ENCODE results near the gene TAS2R40.
"Not testable (repeated sequence)": the region's sequence is repeated elsewhere in the genome, so short reads cannot be mapped to it uniquely, and the experiment has no call there.

The TAS2R40 gene

GRCh38 chr7:143221737-143222136 lies at the start of gene TAS2R40:
TAS2R40 (plus strand) TSS chr7:143222037; CDS start chr7:143222079, 42 bp downstream.
- DNase-seq (ENCODE audit: low spot score) = no peak
- no peak for FAIRE-seq

DNA sequence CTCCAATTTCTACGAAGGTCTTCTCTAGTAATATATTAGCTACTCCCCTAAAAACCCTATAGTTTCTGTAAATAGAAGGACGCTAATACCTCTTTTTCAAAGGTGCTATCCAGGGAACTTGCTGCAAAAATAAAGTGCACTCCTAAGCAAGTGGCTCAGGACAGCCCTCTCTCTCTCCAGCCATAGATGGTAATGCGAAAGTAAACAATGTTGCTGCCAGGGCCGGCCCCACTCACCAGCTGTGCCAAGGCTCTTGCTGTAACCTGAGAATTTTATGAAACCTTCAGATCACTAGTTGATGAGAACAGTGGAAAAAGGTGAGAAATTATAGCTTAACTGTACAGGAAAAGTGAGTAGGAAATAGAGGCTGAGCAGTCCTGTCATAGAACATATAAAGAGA lies 49.5 kb upstream of the TAS2R40 start:
- DNase-seq (ENCODE audit: low spot score) = no peak
- FAIRE-seq = no peak

GRCh38 chr7:143176128-143176527 lies 45.7 kb upstream of the TAS2R40 start:
- FAIRE-seq (no peak), DNase-seq (ENCODE audit: low spot score) (no peak)

DNA sequence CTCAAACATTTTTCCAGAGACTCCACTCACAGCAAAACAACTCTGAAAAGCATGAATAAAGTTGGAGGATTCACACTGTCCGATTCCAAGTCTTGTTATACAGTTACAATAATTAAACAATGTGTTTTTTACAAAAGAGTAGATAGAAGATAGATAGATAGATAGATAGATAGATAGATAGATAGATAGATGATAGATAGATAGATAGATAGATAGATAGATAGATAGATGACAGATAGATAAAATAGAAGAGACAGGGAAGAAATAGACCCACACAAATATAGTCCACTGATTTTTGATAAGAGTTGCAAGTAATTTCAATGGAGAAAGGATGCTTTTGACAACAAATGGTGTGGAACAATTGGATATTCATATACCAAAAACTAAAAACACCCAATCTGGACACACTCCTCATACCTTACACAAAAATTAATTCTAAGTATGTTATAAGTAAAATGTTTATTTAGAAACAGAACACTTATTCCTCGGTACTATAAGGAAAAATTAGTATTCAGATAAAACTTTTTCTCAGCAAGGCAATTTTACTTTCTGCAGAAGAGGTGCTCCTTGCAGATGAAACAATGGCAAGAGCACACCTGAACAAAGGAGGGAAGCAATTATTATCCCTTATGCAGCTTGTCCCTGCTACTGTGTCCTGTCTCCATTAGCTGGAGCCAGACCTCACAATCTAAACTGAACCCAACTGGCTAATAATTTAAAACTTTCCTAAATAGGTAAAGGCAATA lies 44.3 kb upstream of the TAS2R40 start:
- FAIRE-seq = no peak
- no peak for DNase-seq (ENCODE audit: low spot score)

GRCh38 chr7:143180771-143181170 lies 41.1 kb upstream of the TAS2R40 start:
- FAIRE-seq = not testable (repeated sequence)

GRCh38 chr7:143181349-143181748 lies 40.5 kb upstream of the TAS2R40 start:
- DNase-seq (ENCODE audit: low spot score) (no peak), FAIRE-seq (no peak)

More at GRCh38 chr7:143180771-143181170, 41.1 kb upstream of the TAS2R40 start:
- not testable (repeated sequence) for DNase-seq (ENCODE audit: low spot score)

DNA sequence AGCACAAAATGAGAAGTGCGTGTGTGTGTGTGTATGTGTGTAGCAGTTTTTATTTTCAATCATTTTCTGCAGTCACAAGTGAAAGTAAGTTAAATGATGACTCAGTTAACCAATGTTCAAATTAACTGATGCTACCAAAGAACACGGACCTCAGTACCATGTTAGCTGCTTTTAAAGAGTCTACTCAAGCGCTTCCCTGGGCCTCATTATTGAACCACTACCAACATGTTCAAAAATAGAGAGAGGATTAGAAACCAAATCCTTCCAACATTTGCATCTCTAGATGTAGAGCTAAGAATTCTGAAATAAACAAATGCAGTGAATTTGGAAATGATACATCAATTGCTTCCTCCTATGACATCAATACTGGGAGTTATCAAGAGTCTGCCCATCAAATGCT lies 38.8 kb upstream of the TAS2R40 start, which contains the start of gene TAS2R39:
TAS2R39 (plus strand) TSS at position 396 of the 400 bp plus-strand sequence; CDS start at position 396, 0 bp downstream.
- no peak for FAIRE-seq
- DNase-seq (ENCODE audit: low spot score) = no peak

GRCh38 chr7:143185551-143185950 lies 36.3 kb upstream of the TAS2R40 start:
- DNase-seq (ENCODE audit: low spot score) (no peak), FAIRE-seq (no peak)

DNA sequence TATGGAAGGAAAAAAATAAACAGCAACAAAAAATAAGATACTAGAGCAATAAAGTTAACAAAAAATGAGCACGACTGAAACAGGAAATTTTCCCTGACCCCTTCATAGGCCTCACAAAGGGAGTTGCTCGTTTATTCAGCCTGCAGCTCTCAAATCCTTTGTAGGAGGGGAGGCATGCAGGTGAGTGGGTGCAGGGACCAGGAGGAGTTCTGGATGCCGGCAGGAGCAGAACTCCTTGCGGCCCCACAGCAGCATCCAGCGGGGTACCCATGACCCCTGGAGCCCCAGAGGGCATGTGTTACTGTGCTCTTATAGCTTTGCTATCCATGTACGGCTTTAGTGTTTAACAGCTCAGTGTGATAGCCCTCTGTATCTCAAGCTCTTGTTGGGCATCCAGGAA lies 32.8 kb upstream of the TAS2R40 start:
- no peak for FAIRE-seq
- DNase-seq (ENCODE audit: low spot score) = no peak

DNA sequence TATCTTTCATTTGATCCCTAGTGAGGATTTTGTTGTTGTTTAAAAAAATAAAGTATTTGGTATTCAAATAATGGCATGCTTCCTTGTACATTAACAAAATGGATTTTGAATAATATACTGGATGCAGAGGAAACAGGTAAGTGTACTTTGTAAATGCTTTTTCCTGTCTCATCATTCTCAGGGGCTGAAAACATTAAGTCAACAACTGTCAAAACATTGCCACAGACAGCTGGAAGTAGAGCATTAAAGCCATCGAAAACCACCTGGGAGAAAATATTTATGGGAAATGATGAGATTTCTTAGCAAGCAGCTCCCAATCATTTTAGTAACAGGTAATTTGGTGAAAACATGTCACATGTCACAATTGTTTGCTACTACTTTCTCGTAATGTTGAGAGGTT lies 28.0 kb upstream of the TAS2R40 start:
- DNase-seq (ENCODE audit: low spot score) (no peak), FAIRE-seq (no peak)

DNA sequence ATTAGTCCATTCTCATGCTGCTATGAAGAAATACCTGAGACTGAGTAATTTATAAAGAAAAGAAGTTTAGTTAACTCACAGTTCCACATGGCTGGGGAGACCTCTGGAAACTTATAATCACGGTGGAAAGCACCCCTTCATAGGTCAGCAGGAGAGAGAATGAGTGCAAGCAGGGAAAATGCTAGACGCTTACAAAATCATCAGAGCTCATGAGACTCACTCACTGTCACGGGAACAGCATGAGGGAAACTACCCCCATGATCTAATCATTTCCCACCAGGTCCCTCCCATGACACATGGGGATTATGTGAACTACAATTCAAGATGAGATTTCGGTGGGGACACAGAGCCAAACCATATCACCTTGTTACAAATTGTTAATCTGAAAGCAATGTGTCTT lies 22.8 kb upstream of the TAS2R40 start:
- no peak for DNase-seq (ENCODE audit: low spot score)
- FAIRE-seq = no peak

DNA sequence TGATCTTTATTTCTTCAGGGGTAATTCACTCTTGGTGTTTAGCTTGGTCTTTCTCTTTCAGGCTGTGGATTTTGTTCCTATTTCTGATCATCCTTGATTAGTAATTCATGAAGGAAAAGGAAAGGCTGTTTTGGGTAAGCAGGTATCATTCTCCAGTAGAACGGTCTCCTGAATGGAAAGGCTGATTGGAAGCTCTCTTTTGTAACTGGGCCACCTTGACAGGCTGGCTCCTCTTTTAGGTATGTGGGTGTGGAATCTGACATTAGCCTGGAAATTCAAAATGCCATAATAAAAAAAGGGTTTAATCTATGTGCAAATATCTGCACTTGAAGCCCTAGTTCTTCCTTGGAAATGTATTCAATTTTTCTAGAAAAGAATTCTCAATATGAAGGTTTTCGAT lies 19.7 kb upstream of the TAS2R40 start:
- FAIRE-seq (no peak), DNase-seq (ENCODE audit: low spot score) (no peak)

DNA sequence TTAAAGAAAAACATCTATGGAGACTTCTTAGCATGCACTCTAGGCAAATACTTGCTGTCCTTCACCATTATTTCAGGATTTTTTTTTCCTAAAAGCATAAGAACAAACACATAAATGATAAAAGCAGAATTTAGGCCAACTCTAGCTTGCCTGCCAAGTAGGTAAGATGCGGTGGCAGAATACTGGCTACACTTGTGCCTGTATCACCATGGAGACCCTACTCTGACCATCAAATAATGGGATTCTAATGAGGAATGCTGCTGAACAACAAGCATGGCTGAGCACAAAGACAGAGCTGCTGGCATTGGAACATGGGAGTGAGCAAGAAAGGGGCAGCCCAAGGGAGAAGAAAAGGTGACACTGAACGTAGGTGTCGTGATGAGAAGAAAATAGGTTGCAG lies 18.5 kb upstream of the TAS2R40 start:
- no peak for FAIRE-seq
- no peak for DNase-seq (ENCODE audit: low spot score)

DNA sequence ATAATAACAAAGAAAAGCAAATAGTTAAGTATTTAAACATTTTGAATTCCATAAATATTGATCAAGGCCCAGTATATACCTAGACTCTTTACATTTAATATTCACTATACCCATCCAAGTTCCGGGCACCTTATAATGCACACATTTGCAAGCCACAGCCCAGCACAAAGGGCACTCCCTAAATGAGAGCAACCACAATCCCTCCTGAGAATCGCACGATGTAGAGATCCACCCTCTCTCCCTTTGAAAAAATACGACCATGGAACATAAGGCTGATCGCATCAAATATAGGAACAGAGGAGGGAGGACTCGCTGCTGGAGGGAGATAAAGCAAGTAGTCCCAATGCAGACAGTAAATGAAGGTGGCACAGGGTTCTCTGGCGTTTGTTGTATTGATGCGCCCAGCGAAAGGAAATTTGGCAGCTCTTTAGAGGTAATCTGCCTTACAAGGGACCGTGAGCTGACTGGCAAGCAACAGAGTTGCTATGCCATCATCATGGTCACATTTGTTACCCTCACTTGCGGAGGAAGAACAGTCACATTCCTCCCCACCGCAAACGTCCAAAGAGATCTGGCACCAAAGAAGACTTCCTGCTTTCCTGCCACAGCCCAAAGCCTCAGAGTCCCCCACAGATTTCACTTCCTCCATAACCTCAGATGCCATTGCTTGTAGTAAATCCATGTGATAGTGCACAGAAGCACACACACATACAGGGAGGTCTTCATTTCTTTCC lies 16.1 kb upstream of the TAS2R40 start:
- DNase-seq (ENCODE audit: low spot score) (no peak), FAIRE-seq (no peak)

DNA sequence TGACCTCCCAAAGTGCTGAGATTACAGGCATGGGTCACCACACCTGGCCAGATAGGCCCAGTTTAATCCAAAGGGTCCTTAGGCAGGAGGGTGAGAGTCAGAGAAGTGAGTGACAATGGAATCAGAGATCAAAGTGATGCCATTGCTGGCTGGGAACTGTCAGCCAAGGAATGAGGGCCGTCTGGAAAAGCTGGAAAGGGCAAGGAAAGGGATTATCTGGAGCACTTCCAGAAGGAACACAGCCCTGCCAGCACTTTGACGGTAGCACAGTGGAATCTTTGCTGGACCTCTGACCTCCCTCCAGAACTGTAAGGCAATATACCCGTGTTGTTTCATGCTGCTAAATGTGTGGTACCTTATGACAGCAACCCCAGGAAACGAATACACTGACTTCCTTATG lies 11.3 kb upstream of the TAS2R40 start:
- no peak for FAIRE-seq
- DNase-seq (ENCODE audit: low spot score) = no peak

DNA sequence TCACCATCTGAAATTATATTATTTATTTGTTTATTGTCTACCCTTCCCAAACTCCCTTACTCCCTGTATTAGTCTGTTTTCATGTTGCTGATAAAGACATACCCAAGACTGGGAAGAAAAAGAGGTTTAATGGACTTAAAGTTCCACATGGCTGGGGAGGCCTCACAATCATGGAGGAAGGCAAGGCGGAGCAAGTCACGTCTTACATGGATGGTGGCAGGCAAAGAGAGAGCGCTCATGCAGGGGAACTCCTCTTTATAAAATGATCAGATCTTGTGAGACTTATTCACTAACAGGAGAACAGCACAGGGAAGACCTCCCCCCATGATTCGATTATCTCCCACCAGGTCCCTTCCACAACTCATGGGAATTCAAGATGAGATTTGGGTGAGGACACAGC lies 8.4 kb upstream of the TAS2R40 start:
- DNase-seq (ENCODE audit: low spot score); FAIRE-seq: not testable (repeated sequence)

DNA sequence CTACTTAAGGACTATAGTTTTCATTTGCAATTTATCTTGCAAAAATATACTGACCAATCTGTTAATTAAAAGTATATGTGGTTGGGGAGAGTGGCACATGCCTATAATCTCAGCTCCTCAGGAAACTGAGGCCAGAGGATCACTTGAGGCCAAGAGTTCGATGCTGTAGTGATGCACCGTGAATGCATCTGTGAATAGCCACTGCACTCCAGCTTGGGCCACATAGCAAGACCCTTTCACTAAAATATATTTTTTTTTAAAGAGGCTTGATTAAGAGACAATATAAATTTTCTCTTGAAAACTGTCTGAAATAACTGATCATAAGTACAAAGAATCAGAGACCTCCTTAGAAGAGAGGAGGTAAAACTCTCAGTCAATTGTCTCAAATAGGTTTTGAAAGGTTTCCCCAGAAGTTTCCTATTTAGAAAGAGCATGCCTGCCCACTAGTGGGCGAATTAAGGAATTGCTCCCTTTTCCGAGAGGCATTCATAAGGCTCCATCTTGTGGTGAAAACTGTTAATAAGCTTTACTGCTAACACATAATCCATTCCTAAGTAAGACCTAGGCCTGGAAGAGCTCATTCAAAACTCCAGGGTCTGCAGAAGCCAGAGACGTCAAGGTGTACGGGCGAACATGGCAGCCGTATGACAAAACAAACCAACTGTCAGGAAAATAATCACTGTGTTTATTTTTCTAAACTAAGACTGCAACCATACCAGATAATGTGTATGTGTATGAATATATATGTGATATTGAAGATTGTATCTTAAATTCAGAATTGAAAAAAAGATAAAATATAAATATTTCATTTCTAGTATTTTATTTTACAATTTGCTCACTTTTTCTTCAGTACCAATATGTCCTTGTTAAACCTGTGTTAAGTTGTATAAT lies 6.8 kb upstream of the TAS2R40 start:
- DNase-seq (ENCODE audit: low spot score) (peak; percentile 79), FAIRE-seq (peak; percentile 87)

DNA sequence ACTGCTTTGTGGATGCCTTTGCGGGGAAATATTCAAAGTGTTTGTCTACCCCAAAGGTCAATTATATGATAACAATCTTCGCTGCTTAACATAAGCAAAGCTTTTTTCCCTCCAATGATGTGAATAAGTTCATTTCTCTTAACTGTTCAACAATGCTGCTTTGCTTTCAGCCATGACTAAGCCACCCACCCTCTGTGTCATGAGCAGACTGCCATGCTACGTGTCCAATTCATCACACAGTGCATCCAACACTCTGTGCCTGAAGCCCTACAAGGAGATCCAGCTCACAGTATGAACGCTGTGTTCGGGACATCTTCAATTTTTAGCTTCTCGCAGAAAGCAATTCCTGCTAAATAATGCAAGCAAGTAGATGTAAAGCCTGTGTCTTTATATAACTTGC lies 5.7 kb upstream of the TAS2R40 start:
- no peak for FAIRE-seq
- DNase-seq (ENCODE audit: low spot score) = no peak

DNA sequence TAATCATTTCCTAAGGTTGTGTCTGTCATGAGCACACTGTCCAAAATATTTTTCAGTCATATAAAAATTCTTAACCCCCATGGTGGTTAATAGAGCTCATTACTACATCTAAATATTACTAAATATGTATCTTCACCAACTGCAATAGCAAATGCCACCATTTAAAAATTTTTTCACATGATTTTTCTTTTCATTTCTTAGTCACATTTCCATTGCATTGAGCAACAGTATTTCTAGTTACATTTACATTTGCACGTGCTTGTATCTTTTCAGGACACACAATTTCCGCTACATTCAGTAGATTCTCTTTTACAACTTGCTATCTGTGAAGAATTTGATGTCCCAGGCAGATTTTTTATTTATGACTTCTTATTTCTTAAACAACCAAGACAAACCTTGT lies 5.2 kb upstream of the TAS2R40 start:
- no peak for FAIRE-seq
- DNase-seq (ENCODE audit: low spot score) = no peak

- no peak for DNase-seq (ENCODE audit: low spot score)
- FAIRE-seq = no peak
Observed at GRCh38 chr7:143217806-143218205, 4.0 kb upstream of the TAS2R40 start.

DNA sequence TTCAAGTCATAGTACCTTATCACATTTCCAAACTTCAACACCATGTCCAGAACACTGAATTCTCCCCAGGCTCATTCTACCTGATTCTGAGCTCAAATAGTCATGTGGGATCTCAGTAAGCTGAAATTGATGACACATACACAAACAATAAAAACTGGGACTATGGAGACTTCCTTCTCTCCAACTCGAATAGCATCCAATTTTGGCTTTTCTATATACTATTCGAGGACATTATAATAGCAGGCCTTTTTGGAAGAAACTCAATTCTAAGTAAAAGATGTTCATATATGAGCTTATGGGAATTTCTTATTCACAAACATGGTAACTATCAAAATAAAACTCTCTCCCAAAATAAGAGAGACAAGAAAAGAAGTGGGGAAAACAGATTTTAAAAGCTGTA lies 551 bp upstream of the TAS2R40 start:
- no peak for DNase-seq (ENCODE audit: low spot score)
- FAIRE-seq = no peak

- FAIRE-seq (no peak), DNase-seq (ENCODE audit: low spot score) (no peak)
Observed at GRCh38 chr7:143222782-143223181, 945 bp downstream of the TAS2R40 start.

All from RCC 7860 (cell line).